GM18873 (cell line): ENCODE measurements around the gene TBC1D3H.
"Not testable (repeated sequence)": the region's sequence is repeated elsewhere in the genome, so short reads cannot be mapped to it uniquely, and the experiment has no call there.

Source experiments
- ATAC-seq: cut with Tn5 transposase; IDR thresholded peaks from one replicate; pipeline ENCODE4 v1.9.1; 2021; ENCODE audit warnings: mild to moderate bottlenecking, moderate library complexity, moderate number of reproducible peaks; ENCODE audit not compliant: unreplicated experiment, low FRiP score

The TBC1D3H gene

DNA sequence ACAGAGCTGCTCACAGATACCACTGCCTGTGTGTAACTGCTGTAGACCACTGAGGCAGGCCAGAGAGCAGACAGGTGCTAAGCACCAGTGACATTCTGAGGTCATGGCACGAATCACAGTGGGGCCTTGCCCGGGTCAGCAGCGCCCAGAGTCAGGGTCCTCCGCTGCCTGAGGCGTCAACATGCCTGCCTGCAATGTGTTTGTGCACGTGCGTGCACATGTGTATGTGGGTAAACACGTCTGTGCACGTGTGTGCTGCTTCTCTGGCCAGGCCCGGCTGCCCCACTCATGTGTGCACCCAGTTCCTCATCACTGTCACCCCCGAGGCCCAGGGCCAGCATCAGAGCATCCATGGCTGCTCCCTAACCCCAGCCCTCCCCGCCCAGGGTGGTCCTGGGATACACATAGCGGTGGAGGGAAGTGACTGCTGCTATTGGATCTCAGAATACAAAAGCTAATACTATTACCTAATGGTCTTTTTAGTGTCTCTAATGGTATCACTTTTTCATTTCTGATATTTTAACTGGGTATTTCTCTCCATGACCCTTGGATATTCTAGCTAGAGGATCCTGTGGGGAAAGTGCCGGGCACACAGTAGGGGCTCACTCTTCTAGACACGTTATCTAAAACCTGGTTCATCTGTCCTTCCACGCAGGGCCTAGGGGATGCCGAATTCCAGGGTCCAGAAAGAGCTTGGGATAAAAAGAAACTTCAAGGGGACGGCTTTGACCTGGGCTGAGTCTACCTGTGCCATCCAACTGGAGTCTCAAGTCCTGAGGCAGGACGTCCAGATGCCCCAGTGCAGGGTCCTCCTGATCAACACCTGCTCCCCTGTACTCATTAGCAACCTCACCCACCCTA lies at the start of gene TBC1D3H:
Gene TBC1D3H, minus strand, starts transcription at position 51 of the 861 bp plus-strand sequence. CDS start 1,540 bp downstream, outside the sequence.
- ATAC-seq = not testable (repeated sequence)

GRCh38 chr17:36428891-36429290 lies 40.7 kb upstream of the TBC1D3H start:
- ATAC-seq = not testable (repeated sequence)

DNA sequence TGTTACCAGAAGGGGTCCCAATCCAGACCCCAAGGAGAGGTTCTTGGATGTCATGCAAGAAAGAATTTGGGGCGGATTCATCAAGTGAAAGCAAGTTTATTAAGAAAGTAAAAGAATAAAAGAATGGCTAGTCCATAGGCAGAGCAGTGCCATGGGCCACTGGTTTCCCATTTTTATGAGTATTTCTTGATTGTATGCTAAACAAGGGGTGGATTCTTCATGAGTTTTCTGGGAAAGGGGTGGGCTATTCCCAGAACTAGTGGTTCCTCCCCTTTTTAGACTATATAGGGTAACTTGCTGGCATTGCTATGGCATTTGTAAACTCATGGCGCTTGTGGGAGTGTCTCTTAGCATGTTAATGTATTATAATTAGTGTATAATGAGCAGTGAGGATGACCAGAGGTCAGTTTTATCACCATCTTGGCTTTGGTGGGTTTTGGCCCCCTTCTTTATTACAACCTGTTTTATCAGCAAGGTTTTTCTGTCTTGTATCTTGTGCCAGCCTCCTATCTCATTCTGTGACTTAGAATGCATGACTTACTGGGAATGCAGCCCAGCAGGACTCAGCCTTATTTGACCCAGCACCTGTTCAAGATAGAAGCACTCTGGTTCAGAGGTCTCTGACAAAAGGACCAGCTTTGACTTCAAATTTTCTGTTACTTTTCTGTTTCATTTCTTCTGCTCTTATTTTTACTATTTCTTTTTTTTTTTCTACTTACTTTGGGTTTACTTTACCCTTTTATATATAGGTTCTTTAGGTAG lies 27.1 kb upstream of the TBC1D3H start:
- ATAC-seq = not testable (repeated sequence)

DNA sequence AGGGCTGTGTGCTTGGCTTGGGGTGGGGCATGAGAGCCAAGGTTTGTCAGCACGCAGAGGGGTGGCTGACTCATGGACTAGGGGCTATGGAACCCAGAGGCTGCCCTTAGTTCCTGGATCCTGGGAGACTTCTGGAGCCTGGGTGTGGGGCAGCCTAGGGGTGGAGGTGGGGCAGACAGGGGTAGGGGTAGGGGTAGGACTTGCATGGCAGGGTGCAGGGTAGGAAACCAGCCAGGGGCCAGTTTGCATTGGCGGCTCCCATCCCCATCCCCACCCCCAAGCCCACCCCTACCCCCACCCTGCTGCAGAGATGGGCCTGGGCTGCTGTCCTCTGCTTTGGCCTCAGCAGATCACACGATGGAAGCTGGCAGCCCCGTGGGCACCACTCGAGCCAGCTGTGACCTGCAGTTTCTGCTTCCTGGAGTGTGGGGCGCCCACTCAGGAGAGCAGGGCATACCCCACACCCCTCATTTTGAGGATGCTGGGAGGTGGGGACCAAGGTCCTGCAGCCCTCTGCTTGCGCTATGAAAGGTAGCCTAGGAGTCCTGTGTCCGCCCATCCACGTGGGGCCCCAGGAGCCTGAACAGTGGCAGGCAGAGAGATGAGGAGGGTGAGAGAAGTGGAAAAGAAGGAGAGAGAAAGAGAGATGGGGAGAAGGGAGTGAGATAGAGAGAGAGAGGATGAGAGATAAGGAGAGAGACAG lies 2.9 kb upstream of the TBC1D3H start:
- not testable (repeated sequence) for ATAC-seq

GRCh38 chr17:36375938-36376337 lies 12.3 kb downstream of the TBC1D3H start:
- not testable (repeated sequence) for ATAC-seq

DNA sequence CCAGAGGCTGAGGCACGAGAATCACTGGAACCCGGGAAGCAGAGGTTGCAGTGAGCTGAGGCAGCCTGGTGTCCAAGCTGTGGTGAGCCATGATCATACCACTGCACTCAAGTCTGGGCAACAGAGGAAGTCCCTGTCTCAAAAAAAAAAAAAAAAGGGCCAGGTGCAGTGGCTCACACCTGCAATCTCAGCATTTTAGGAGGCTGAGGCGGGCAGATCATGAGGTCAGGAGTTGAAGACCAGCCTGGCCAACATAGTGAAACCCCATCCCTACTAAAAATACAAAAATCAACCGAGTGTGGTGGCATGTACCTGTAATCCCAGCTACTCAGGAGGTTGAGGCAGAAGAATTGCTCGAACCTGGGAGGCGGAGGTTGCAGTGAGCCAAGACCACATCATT lies 25.7 kb downstream of the TBC1D3H start:
- not testable (repeated sequence) for ATAC-seq
